ENCODE data around the gene GPC6. TPM values are rescaled to one million over a fixed set of nuclear protein-coding genes. Genes with fewer than 3 reads are reported as not detected.

GPC6 gene
- polyA plus RNA-seq, 2 donors = 0.16 to 0.22 TPM

GRCh38 chr13:94427313-94427953 is 1200.8 kb downstream of the GPC6 start:
- no peaks in the 10 kb centered on the region for H3K27me3 ChIP-seq (ENCODE audit: control insufficient read depth in 1 of 2, insufficient read depth in 2 of 2, low read length in 2 of 2)
- 47 to 52% methylated on average over 5 of the region's 5 CpGs for WGBS, 2 donors
- no peaks in the 10 kb centered on the region for H3K9me3 ChIP-seq (ENCODE audit: control insufficient read depth in 2 of 2, insufficient read depth in 1 of 2, low read depth in 1 of 2, low read length in 1 of 2)
- H3K4me3 ChIP-seq (ENCODE audit: low read depth in 1 of 2, low read length in 2 of 2) = no peak overlapping the region
- H3K36me3 ChIP-seq (ENCODE audit: control insufficient read depth in 2 of 2, insufficient read depth in 2 of 2, low read length in 1 of 2) = no peaks in the 10 kb centered on the region
- no peaks in the 10 kb centered on the region for H3K4me1 ChIP-seq (ENCODE audit: control insufficient read depth in 2 of 2, insufficient read depth in 2 of 2, low read length in 1 of 2)
- peak overlapping the region in 1 of 2 donors; percentile 13 for H3K27ac ChIP-seq (ENCODE audit: low read depth in 2 of 2, low read length in 1 of 2)

GRCh38 chr13:94431574-94431973 is 1205.0 kb downstream of the GPC6 start:
- no peaks in the 10 kb centered on the region for H3K9me3 ChIP-seq (ENCODE audit: control insufficient read depth in 2 of 2, insufficient read depth in 1 of 2, low read depth in 1 of 2, low read length in 1 of 2)
- H3K27ac ChIP-seq (ENCODE audit: low read depth in 2 of 2, low read length in 1 of 2) = no peak overlapping the region
- no peaks in the 10 kb centered on the region for H3K27me3 ChIP-seq (ENCODE audit: control insufficient read depth in 1 of 2, insufficient read depth in 2 of 2, low read length in 2 of 2)
- H3K4me1 ChIP-seq (ENCODE audit: control insufficient read depth in 2 of 2, insufficient read depth in 2 of 2, low read length in 1 of 2) = no peaks in the 10 kb centered on the region
- H3K36me3 ChIP-seq (ENCODE audit: control insufficient read depth in 2 of 2, insufficient read depth in 2 of 2, low read length in 1 of 2) = no peaks in the 10 kb centered on the region
- 77 to 84% methylated on average over 2 of the region's 2 CpGs for WGBS, 2 donors
- no peak overlapping the region for H3K4me3 ChIP-seq (ENCODE audit: low read depth in 1 of 2, low read length in 2 of 2)

- Histone ChIP-seq H3K36me3 (ENCODE audit: control insufficient read depth in 2 of 2, insufficient read depth in 2 of 2, low read length in 1 of 2) (no peaks in the 10 kb centered on the region), H3K9me3 (ENCODE audit: control insufficient read depth in 2 of 2, insufficient read depth in 1 of 2, low read depth in 1 of 2, low read length in 1 of 2) (no peaks in the 10 kb centered on the region), H3K27me3 (ENCODE audit: control insufficient read depth in 1 of 2, insufficient read depth in 2 of 2, low read length in 2 of 2) (no peaks in the 10 kb centered on the region), H3K4me1 (ENCODE audit: control insufficient read depth in 2 of 2, insufficient read depth in 2 of 2, low read length in 1 of 2) (no peaks in the 10 kb centered on the region), H3K4me3 (ENCODE audit: low read depth in 1 of 2, low read length in 2 of 2) (no peak overlapping the region), H3K27ac (ENCODE audit: low read depth in 2 of 2, low read length in 1 of 2) (no peak overlapping the region)
Measured at GRCh38 chr13:94431987-94432386, 1205.4 kb downstream of the GPC6 start.

DNA sequence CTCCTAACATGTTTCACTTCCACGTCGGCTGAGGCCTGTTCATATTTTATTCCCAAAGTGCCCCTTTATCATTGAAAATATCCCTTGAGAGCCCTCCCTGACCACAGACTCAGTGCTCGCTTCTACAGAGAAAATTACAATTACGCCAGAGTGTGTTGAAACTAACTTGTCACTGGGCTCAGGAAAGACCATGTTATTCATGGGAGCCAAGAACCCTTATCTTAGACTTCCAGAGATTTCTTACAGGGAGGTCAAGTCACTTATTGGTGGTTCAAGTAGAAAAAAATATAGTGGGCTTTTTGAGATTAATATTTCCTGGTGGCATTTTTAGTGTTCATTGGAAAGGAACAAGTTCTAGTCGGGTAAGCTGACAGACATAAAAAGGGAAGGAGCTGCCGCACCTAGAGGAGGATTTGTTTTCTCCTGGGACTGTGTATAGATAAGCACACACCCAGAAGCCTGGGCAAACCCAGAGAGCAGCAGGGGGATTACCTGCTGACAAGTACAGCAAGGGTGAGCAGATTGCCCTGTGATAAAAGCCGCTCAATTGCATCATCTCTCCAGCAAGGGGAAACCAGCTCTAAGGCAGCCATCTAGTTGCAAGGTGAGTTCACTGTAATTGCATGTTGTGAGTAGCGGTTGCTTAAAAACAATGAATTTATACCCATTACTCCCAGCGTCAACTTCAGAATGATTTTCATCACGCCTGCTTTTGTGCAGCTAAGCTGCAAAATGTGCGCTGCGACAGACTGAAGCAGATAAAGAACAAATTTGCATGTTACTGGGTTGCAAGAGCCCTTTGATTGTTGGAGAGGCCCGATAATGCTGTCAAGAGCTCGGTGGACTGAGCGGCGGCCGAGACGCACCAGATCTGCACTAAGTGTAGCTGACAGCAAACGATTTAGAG is 1206.7 kb downstream of the GPC6 start:
- WGBS, 2 donors = 59 to 72% methylated on average over 19 of the region's 19 CpGs
- Histone ChIP-seq H3K36me3 (ENCODE audit: control insufficient read depth in 2 of 2, insufficient read depth in 2 of 2, low read length in 1 of 2) (no peaks in the 10 kb centered on the region), H3K4me3 (ENCODE audit: low read depth in 1 of 2, low read length in 2 of 2) (no peak overlapping the region), H3K4me1 (ENCODE audit: control insufficient read depth in 2 of 2, insufficient read depth in 2 of 2, low read length in 1 of 2) (no peaks in the 10 kb centered on the region), H3K27ac (ENCODE audit: low read depth in 2 of 2, low read length in 1 of 2) (no peak overlapping the region), H3K9me3 (ENCODE audit: control insufficient read depth in 2 of 2, insufficient read depth in 1 of 2, low read depth in 1 of 2, low read length in 1 of 2) (no peaks in the 10 kb centered on the region), H3K27me3 (ENCODE audit: control insufficient read depth in 1 of 2, insufficient read depth in 2 of 2, low read length in 2 of 2) (no peaks in the 10 kb centered on the region)

DNA sequence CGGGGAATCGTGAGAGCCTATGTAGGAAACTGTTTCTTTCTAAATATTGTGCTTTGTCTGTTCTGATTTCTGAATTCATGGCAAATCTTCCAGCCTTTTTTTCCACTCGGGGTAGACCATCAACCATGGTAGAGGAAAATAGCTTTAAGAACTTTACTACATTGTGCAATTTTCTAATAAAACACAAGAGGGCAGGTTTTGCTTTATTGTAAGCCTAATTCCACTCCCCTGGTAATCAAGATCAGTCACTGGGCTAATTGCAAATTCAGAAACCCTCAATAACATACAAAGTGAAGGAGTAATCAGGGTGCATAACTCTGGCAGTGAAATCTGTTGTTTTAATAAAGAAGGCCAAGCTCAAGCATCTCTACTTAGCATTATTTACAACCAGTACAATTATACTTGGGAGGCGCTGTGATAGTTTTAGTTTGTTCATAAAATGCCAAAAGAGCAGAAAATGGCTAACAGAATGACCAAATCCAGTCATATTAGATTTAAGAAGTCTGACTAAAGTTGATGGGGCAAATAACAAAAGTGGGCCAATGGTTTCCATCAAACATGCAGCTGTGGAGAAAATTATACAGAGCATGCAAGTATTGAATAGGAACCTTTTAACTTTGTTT is 1209.1 kb downstream of the GPC6 start:
- no peaks in the 10 kb centered on the region for H3K36me3 ChIP-seq (ENCODE audit: control insufficient read depth in 2 of 2, insufficient read depth in 2 of 2, low read length in 1 of 2)
- H3K27me3 ChIP-seq (ENCODE audit: control insufficient read depth in 1 of 2, insufficient read depth in 2 of 2, low read length in 2 of 2) = no peaks in the 10 kb centered on the region
- no peaks in the 10 kb centered on the region for H3K9me3 ChIP-seq (ENCODE audit: control insufficient read depth in 2 of 2, insufficient read depth in 1 of 2, low read depth in 1 of 2, low read length in 1 of 2)
- no peak overlapping the region for H3K27ac ChIP-seq (ENCODE audit: low read depth in 2 of 2, low read length in 1 of 2)
- 38 to 44% methylated on average over 4 of the region's 4 CpGs for WGBS, 2 donors
- H3K4me3 ChIP-seq (ENCODE audit: low read depth in 1 of 2, low read length in 2 of 2) = no peak overlapping the region
- H3K4me1 ChIP-seq (ENCODE audit: control insufficient read depth in 2 of 2, insufficient read depth in 2 of 2, low read length in 1 of 2) = no peaks in the 10 kb centered on the region

DNA sequence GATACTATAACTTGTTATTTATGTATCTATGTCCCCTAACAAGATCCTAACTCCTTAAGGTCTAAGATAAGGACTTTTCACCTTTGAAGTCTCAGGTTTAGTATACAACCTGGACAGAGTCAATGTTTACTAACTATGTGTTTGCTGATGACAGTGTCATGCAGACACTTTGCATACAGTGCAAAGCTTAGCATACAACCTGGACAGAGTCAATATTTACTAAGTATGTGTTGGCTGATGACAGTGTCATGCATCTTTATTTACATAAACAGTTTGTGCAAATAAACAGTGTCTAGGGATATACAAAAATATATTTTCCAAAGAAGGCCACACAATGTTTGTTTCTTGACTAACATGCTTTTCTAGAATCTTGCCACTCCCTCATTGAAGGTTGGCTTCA is 1218.2 kb downstream of the GPC6 start:
- Histone ChIP-seq H3K27ac (ENCODE audit: low read depth in 2 of 2, low read length in 1 of 2) (no peak overlapping the region), H3K4me3 (ENCODE audit: low read depth in 1 of 2, low read length in 2 of 2) (no peak overlapping the region), H3K27me3 (ENCODE audit: control insufficient read depth in 1 of 2, insufficient read depth in 2 of 2, low read length in 2 of 2) (no peaks in the 10 kb centered on the region), H3K36me3 (ENCODE audit: control insufficient read depth in 2 of 2, insufficient read depth in 2 of 2, low read length in 1 of 2) (no peaks in the 10 kb centered on the region), H3K4me1 (ENCODE audit: control insufficient read depth in 2 of 2, insufficient read depth in 2 of 2, low read length in 1 of 2) (no peaks in the 10 kb centered on the region), H3K9me3 (ENCODE audit: control insufficient read depth in 2 of 2, insufficient read depth in 1 of 2, low read depth in 1 of 2, low read length in 1 of 2) (no peaks in the 10 kb centered on the region)

GRCh38 chr13:94454334-94454733 is 1227.7 kb downstream of the GPC6 start:
- no peak overlapping the region for H3K4me3 ChIP-seq (ENCODE audit: low read depth in 1 of 2, low read length in 2 of 2)
- no peaks in the 10 kb centered on the region for H3K4me1 ChIP-seq (ENCODE audit: control insufficient read depth in 2 of 2, insufficient read depth in 2 of 2, low read length in 1 of 2)
- no peaks in the 10 kb centered on the region for H3K27me3 ChIP-seq (ENCODE audit: control insufficient read depth in 1 of 2, insufficient read depth in 2 of 2, low read length in 2 of 2)
- no peak overlapping the region for H3K27ac ChIP-seq (ENCODE audit: low read depth in 2 of 2, low read length in 1 of 2)
- no peaks in the 10 kb centered on the region for H3K36me3 ChIP-seq (ENCODE audit: control insufficient read depth in 2 of 2, insufficient read depth in 2 of 2, low read length in 1 of 2)
- no peaks in the 10 kb centered on the region for H3K9me3 ChIP-seq (ENCODE audit: control insufficient read depth in 2 of 2, insufficient read depth in 1 of 2, low read depth in 1 of 2, low read length in 1 of 2)

DNA sequence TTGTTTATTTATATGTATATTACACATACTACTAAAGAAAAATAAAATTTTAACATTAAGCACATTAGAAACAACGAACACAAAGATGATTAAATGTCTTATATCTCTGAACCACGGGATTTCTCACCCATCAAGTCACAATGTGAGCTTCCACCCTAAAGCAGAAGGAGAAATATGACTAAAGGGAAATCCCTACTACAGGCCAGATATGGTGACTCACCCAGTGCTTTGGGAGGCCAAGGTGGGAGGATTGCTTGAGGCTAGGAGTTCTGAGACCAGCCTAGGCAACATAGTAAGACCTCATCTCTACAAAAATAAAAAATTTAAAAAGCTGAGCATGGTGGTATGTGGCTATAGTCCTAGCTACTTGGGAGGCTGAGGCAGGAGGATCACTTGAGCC is 1228.3 kb downstream of the GPC6 start:
- 51 to 57% methylated on average over 2 of the region's 2 CpGs for whole genome bisulfite sequencing, 2 donors
- H3K4me3 ChIP-seq (ENCODE audit: low read depth in 1 of 2, low read length in 2 of 2) = no peak overlapping the region
- H3K27ac ChIP-seq (ENCODE audit: low read depth in 2 of 2, low read length in 1 of 2) = no peak overlapping the region
- H3K27me3 ChIP-seq (ENCODE audit: control insufficient read depth in 1 of 2, insufficient read depth in 2 of 2, low read length in 2 of 2) = no peaks in the 10 kb centered on the region
- no peaks in the 10 kb centered on the region for H3K9me3 ChIP-seq (ENCODE audit: control insufficient read depth in 2 of 2, insufficient read depth in 1 of 2, low read depth in 1 of 2, low read length in 1 of 2)
- H3K36me3 ChIP-seq (ENCODE audit: control insufficient read depth in 2 of 2, insufficient read depth in 2 of 2, low read length in 1 of 2) = no peaks in the 10 kb centered on the region
- no peaks in the 10 kb centered on the region for H3K4me1 ChIP-seq (ENCODE audit: control insufficient read depth in 2 of 2, insufficient read depth in 2 of 2, low read length in 1 of 2)

DNA sequence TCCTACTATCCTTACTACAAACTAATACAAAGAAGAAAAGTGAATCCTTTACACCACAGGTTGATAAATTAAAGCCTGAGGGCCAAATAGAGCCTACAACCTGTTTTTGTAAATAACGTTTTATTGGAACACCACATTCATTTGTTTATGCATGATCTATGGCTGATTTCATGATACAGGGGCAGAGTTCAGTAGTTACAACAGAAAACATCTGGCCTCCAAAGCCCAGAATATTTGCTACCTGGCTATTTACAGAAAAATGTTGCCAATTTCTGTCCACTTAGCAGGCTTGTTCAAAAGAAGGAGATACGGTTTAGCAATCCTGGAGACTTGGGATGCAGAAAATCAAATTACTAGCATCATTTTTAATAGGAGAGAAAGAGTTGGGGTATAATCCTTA is 1228.8 kb downstream of the GPC6 start:
- Histone ChIP-seq H3K4me1 (ENCODE audit: control insufficient read depth in 2 of 2, insufficient read depth in 2 of 2, low read length in 1 of 2) (no peaks in the 10 kb centered on the region), H3K27me3 (ENCODE audit: control insufficient read depth in 1 of 2, insufficient read depth in 2 of 2, low read length in 2 of 2) (no peaks in the 10 kb centered on the region), H3K4me3 (ENCODE audit: low read depth in 1 of 2, low read length in 2 of 2) (no peak overlapping the region), H3K9me3 (ENCODE audit: control insufficient read depth in 2 of 2, insufficient read depth in 1 of 2, low read depth in 1 of 2, low read length in 1 of 2) (no peaks in the 10 kb centered on the region), H3K27ac (ENCODE audit: low read depth in 2 of 2, low read length in 1 of 2) (no peak overlapping the region), H3K36me3 (ENCODE audit: control insufficient read depth in 2 of 2, insufficient read depth in 2 of 2, low read length in 1 of 2) (no peaks in the 10 kb centered on the region)
- 42 to 55% methylated on average over 2 of the region's 2 CpGs for WGBS, 2 donors
